Osteocyte (in vitro differentiated cells): Measurements from ENCODE around the gene FCAMR. TPM values are rescaled to one million over a fixed set of nuclear protein-coding genes. Genes with fewer than 3 reads are reported as not detected.
"Not testable (repeated sequence)": the region's sequence is repeated elsewhere in the genome, so short reads cannot be mapped to it uniquely, and the experiment has no call there.

Source experiments
- DNase-seq: peaks from one replicate; pipeline ENCODE4 v3.0.0; 2021; ENCODE audit warnings: mixed read lengths; ENCODE audit not compliant: unreplicated experiment; ENCODE audit errors: extremely low spot score
- H3K27ac Mint-ChIP-seq: one replicate; pipeline ENCODE4 v1.8.0; 2021; ENCODE audit warnings: mild to moderate bottlenecking, mixed read lengths; ENCODE audit not compliant: unreplicated experiment
- H3K27me3 Mint-ChIP-seq: one replicate; pipeline ENCODE4 v1.8.0; 2021; ENCODE audit warnings: mixed read lengths; ENCODE audit not compliant: unreplicated experiment
- H3K36me3 Mint-ChIP-seq: one replicate; pipeline ENCODE4 v1.8.0; 2021; ENCODE audit warnings: mixed read lengths; ENCODE audit not compliant: unreplicated experiment
- H3K4me1 Mint-ChIP-seq: one replicate; pipeline ENCODE4 v1.8.0; 2021; ENCODE audit warnings: mixed read lengths; ENCODE audit not compliant: unreplicated experiment
- H3K4me3 Mint-ChIP-seq: one replicate; pipeline ENCODE4 v1.8.0; 2021; ENCODE audit warnings: mild to moderate bottlenecking, moderate library complexity, mixed read lengths; ENCODE audit not compliant: unreplicated experiment
- H3K9me3 Mint-ChIP-seq: one replicate; pipeline ENCODE4 v1.8.0; 2021; ENCODE audit warnings: mixed read lengths; ENCODE audit not compliant: unreplicated experiment
- total RNA-seq: library from RNA; stranded (reverse); gene quantifications from 2 replicates; pipeline ENCODE4 v1.2.1, GENCODE V29; 2021
- TF ChIP-seq, protein P1 (sequence below): fragments of 200-600 bp; sonication (generic); IDR thresholded peaks from 2 replicates; pipeline ENCODE4 v1.5.0; 2021; ENCODE audit warnings: antibody characterized with exemption, mild to moderate bottlenecking, moderate library complexity

The FCAMR gene
- total RNA-seq, 1 donor from 2014 or later = not detected

DNA sequence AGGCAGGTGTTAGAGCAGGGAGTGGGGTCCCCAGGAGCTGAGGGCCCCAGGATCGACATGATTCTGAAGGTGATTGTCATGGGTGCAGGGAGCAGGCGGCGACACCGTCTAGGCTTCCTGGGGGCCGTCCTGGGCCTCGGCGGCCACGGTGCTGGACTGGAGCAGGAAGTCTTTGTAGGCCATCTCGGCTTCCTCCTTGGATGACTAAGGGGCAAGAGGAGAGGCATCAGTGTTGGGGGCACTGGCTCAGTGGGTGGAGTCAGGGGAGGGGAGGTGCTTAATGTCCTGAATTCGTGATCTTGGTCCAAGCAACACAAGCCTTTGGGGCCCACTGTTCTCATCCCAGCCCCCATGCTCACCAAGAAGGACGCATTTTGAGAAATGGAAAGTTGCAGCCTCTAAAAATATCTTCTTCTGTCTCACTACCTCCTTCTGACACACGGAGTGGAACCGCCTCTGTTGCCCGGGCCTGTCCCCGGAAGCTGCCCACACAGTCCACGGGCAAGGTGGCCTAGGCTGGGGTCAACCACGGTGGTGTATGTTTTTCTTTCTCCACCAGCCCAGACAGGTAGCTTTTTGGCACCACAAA is 40.0 kb downstream of the FCAMR start:
- TF ChIP-seq, protein P1, sequence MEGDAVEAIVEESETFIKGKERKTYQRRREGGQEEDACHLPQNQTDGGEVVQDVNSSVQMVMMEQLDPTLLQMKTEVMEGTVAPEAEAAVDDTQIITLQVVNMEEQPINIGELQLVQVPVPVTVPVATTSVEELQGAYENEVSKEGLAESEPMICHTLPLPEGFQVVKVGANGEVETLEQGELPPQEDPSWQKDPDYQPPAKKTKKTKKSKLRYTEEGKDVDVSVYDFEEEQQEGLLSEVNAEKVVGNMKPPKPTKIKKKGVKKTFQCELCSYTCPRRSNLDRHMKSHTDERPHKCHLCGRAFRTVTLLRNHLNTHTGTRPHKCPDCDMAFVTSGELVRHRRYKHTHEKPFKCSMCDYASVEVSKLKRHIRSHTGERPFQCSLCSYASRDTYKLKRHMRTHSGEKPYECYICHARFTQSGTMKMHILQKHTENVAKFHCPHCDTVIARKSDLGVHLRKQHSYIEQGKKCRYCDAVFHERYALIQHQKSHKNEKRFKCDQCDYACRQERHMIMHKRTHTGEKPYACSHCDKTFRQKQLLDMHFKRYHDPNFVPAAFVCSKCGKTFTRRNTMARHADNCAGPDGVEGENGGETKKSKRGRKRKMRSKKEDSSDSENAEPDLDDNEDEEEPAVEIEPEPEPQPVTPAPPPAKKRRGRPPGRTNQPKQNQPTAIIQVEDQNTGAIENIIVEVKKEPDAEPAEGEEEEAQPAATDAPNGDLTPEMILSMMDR = no peak
- Mint-ChIP-seq H3K36me3 (no peaks in the 10 kb centered on the region), H3K27me3 (no peaks in the 10 kb centered on the region), H3K4me3 (no peak overlapping the region), H3K4me1 (no peaks in the 10 kb centered on the region), H3K9me3 (no peaks in the 10 kb centered on the region), H3K27ac (no peak overlapping the region)
- DNase-seq = no peak

DNA sequence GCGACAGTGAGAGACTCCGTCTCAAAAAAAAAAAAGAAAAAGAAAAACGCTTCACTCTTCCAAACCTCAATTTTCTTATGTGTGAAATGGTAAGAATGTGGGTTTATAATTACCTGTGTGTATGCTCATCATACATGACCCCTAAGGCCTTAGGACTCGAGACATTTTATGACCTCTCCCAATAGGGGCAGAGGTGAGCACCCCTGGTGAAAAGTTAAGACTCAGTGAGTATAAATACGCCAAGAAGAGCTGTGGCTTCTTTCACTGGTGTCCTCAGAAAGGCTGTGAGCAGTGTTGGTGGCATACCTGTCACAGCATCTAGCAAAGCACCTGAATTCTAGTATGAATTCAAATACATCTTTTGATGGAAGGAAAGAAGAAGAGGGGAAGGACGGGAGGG is 40.7 kb downstream of the FCAMR start:
- TF ChIP-seq, protein P1 = no peak
- DNase-seq = no peak
- no peaks in the 10 kb centered on the region for H3K27me3 Mint-ChIP-seq
- no peak overlapping the region for H3K4me3 Mint-ChIP-seq
- no peak overlapping the region for H3K27ac Mint-ChIP-seq
- no peaks in the 10 kb centered on the region for H3K4me1 Mint-ChIP-seq
- no peaks in the 10 kb centered on the region for H3K36me3 Mint-ChIP-seq
- no peaks in the 10 kb centered on the region for H3K9me3 Mint-ChIP-seq

DNA sequence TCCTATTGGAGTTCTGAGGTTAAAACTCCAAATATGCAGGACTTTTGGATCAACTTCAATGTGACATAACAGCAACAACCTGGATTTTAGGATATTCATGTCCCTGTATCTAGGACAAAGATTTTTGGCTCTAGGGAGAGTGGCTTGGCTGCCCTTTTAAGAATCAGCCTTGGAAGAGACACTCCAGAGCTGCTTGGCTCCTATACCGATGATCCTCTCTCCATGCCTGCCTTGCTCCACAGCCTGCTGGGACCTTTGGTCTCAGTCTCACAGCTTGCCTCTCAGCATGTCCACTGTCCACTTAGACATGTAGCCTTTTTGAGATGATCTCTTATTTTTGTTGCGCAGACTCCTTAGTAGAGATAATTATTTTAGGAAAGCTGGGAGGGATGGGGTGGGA is 44.0 kb downstream of the FCAMR start:
- Mint-ChIP-seq H3K9me3 (no peaks in the 10 kb centered on the region), H3K27ac (no peak overlapping the region), H3K4me1 (no peaks in the 10 kb centered on the region), H3K36me3 (no peaks in the 10 kb centered on the region), H3K4me3 (no peak overlapping the region), H3K27me3 (no peaks in the 10 kb centered on the region)
- no peak for DNase-seq
- TF ChIP-seq, protein P1 = no peak

DNA sequence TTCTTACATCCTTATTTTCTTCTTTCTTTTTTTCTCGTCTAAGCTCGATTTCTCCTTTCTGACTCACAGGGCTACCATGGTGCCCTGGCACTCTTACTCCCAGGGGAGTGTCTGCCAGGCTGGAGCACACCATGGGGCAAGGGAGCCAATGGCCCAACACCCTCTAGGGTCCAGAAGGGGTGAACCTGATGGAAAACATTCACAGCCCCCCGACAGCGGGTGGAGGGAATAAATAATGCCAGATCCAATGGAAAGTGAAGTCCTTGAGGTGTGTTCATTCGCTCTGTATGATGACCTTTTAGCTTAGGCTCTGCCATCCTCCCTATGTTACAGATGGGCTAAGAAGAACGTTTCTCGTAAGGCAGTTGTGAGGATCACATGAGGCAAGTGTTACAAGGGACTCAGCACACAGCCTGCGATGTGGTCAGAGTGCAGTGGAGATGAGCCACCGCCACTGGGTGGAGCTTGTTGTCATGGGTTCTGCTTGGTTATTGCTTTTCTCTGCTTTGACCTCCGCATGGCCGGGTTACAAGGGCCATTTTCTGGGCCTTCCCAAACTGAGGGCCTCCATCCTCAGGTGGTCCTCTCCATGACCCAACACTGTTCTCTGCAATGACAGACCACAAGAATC is 45.0 kb downstream of the FCAMR start:
- Mint-ChIP-seq H3K4me3 (no peak overlapping the region), H3K36me3 (no peaks in the 10 kb centered on the region), H3K4me1 (no peaks in the 10 kb centered on the region), H3K27me3 (peaks cover 7% of the 10 kb centered on the region), H3K27ac (no peak overlapping the region), H3K9me3 (no peaks in the 10 kb centered on the region)
- DNase-seq = no peak
- TF ChIP-seq, protein P1 = no peak

DNA sequence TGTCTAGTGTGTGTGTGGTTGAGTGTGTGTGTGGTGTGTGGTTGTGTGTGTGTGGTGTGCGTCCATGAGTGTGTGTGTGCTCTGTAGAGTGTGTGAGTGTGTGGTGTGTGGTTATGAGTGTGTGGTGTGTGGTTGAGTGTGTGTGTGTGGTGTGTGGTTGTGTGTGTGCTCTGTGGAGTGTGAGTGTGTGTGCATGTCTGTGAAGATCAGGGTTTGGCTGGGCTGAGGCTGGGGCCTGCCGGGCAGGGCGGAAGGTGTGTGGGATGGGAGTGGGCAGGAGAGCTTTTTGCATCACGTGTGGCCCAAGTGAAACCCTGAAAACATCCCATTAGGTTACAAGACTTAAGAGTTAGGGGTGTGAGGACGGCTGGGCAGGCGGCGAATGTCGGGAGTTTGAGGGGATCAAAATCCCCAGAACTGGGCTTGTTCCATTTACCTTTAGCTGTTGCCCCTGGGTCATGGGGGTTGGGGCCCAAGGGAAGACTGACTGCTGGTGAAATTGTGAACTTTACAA is 45.6 kb downstream of the FCAMR start:
- Mint-ChIP-seq H3K36me3 (no peaks in the 10 kb centered on the region), H3K4me1 (no peaks in the 10 kb centered on the region), H3K27ac (no peak overlapping the region), H3K27me3 (peaks cover 7% of the 10 kb centered on the region), H3K4me3 (no peak overlapping the region), H3K9me3 (no peaks in the 10 kb centered on the region)
- no peak for DNase-seq
- TF ChIP-seq, protein P1 = no peak

DNA sequence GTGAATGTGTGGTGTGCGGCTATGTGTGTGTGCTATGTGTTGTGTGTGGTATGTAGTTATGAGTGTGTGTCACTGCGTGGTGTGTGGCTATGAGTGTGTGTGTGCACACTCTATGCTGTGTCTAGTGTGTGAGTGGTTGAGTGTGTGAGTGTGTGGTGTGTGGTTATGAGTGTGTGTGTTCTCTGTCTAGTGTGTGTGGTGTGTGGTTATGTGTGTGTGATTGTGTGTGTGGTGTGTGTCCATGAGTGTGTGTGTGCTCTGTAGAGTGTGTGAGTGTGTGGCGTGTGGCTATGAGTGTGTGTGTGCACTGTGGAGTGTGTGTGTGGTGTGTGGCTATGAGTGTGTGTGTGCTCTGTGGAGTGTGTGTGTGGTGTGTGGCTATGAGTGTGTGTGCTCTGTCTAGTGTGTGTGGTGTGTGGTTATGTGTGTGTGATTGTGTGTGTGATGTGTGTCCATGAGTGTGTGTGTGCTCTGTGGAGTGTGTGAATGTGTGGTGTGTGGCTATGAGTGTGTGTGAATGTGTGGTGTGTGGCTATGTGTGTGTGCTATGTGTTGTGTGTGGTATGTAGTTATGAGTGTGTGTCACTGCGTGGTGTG is 46.2 kb downstream of the FCAMR start:
- not testable (repeated sequence) for H3K27ac Mint-ChIP-seq, H3K9me3 Mint-ChIP-seq, H3K4me3 Mint-ChIP-seq, DNase-seq, H3K36me3 Mint-ChIP-seq, H3K4me1 Mint-ChIP-seq, H3K27me3 Mint-ChIP-seq
